ENCODE measurements around the gene COL4A2. TPM values are rescaled to one million over a fixed set of nuclear protein-coding genes. Genes with fewer than 3 reads are reported as not detected.

The COL4A2 gene
- total RNA-seq, 3 donors from 2014 or later (not counting 1 experiment from before 2014, with no cell fraction given), result not detected

DNA sequence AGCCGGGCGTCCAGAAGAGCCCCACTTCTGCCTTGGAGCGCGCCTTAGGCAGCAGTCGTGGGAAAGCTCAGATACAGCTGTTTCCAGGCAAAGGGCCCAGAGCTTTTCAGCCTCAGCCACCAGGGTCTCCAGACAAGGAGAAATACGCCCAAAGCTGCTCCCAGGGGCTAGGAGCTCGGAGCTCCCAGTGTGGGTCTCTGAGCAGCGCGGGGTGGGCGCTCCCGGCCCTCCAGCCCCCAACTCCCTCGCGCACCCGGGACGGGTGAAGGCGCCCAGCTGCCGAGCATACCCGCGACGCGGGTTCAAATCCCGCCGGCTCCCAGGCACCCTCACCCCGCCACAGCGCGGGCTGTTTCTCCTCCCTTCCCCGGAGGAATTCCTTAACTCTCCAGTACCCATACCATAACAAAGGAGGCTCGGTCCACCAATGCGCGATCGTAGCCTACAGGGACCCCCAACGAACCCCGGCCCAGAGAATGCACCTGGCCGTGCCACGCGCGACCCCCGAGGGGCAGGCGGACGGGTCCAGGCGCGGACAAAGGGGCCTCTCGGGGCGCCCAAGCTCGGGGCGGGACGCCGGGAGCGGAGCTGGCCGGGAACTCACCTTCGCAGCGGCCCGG lies 634 bp upstream of the COL4A2 start:
- no peak overlapping the region for H3K4me3 ChIP-seq (ENCODE audit: low read length)
- TF ChIP-seq, protein P1, sequence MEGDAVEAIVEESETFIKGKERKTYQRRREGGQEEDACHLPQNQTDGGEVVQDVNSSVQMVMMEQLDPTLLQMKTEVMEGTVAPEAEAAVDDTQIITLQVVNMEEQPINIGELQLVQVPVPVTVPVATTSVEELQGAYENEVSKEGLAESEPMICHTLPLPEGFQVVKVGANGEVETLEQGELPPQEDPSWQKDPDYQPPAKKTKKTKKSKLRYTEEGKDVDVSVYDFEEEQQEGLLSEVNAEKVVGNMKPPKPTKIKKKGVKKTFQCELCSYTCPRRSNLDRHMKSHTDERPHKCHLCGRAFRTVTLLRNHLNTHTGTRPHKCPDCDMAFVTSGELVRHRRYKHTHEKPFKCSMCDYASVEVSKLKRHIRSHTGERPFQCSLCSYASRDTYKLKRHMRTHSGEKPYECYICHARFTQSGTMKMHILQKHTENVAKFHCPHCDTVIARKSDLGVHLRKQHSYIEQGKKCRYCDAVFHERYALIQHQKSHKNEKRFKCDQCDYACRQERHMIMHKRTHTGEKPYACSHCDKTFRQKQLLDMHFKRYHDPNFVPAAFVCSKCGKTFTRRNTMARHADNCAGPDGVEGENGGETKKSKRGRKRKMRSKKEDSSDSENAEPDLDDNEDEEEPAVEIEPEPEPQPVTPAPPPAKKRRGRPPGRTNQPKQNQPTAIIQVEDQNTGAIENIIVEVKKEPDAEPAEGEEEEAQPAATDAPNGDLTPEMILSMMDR (IDR thresholded peaks at IDR 0.05), result no peak
- ATAC-seq (no peak), DNase-seq (no peak)
- Mint-ChIP-seq H3K9me3 (no peaks in the 10 kb centered on the region), H3K4me1 (no peaks in the 10 kb centered on the region), H3K27ac (no peak overlapping the region), H3K4me3 (no peak overlapping the region), H3K36me3 (peaks cover 7% of the 10 kb centered on the region), H3K27me3 (ENCODE audit: low read depth in 2 of 2) (peaks cover 47 to 76% of the 10 kb centered on the region in 2 donors)
- H3K4me1 ChIP-seq (ENCODE audit: control insufficient read depth, insufficient read depth, low read length), result no peaks in the 10 kb centered on the region
- intact Hi-C loops (cut with micrococcal nuclease), result no loop called here
- no peaks in the 10 kb centered on the region for H3K36me3 ChIP-seq (ENCODE audit: control insufficient read depth, insufficient read depth, low read length)
- no peaks in the 10 kb centered on the region for H3K9me3 ChIP-seq (ENCODE audit: control insufficient read depth, insufficient read depth, low read length)
- 3% methylated on average over 53 of the region's 53 CpGs for WGBS (ENCODE audit: insufficient coverage)
- H3K27me3 ChIP-seq (ENCODE audit: control insufficient read depth, insufficient read depth, low read length), result peaks cover 16% of the 10 kb centered on the region
- H3K27ac ChIP-seq (ENCODE audit: low read length), result no peak overlapping the region

DNA sequence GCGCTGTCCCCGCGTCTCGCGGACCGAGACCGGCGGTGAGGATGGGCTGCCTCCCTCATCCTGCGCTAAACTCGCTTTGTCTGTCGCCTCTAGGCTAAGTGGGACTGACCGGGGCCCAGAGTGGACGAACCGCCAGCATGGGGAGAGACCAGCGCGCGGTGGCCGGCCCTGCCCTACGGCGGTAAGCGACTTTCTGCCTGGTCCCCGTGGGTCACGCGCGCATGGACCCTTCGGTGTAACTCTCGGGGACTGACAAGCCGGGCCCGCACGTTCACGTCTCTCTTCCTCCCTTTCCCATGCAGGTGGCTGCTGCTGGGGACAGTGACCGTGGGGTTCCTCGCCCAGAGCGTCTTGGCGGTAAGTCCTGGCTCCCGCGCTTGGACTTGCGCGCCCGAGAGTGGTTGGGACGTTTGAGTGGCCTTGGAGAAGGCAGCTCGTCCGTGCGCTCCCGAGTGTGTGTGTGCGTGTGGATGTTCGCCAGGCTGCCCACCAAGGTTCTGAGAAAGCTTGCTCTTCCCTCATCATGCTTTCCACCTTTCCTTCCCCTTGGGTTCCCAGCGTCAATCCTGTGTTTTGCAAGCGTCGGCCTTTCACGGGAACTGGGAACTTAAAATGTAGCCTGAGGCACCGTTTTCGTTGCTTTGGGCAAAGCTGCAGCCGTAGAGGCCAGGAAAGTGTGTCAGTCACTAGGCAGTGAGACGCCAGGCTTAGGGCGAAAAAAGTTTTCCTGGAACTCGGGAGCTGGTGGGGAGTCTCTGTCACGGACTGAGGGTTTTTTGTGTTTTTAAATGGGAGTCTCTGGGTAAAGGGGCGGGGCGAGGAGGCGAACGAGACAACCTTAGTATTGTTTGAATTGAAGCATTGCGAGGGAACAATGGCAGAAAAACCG lies 927 bp downstream of the COL4A2 start:
- Mint-ChIP-seq H3K9me3 (no peaks in the 10 kb centered on the region), H3K36me3 (peaks cover 7% of the 10 kb centered on the region), H3K27me3 (ENCODE audit: low read depth in 2 of 2) (peaks cover 41 to 74% of the 10 kb centered on the region in 2 donors), H3K27ac (no peak overlapping the region), H3K4me1 (no peaks in the 10 kb centered on the region), H3K4me3 (no peak overlapping the region)
- Histone ChIP-seq H3K4me1 (ENCODE audit: control insufficient read depth, insufficient read depth, low read length) (no peaks in the 10 kb centered on the region), H3K36me3 (ENCODE audit: control insufficient read depth, insufficient read depth, low read length) (no peaks in the 10 kb centered on the region), H3K27me3 (ENCODE audit: control insufficient read depth, insufficient read depth, low read length) (peaks cover 16% of the 10 kb centered on the region), H3K4me3 (ENCODE audit: low read length) (no peak overlapping the region), H3K9me3 (ENCODE audit: control insufficient read depth, insufficient read depth, low read length) (no peaks in the 10 kb centered on the region), H3K27ac (ENCODE audit: low read length) (no peak overlapping the region)
- intact Hi-C loops (cut with micrococcal nuclease), result no loop called here
- ATAC-seq, result no peak
- WGBS (ENCODE audit: insufficient coverage), result 6% methylated on average over 64 of the region's 64 CpGs
- DNase-seq, result no peak
- TF ChIP-seq, protein P1 (IDR thresholded peaks at IDR 0.05), result no peak

GRCh38 chr13:110308656-110309359 lies 1.7 kb downstream of the COL4A2 start:
- H3K4me1 ChIP-seq (ENCODE audit: control insufficient read depth, insufficient read depth, low read length), result no peaks in the 10 kb centered on the region
- H3K27me3 ChIP-seq (ENCODE audit: control insufficient read depth, insufficient read depth, low read length), result peaks cover 16% of the 10 kb centered on the region
- no peak for DNase-seq
- no peak overlapping the region for H3K4me3 ChIP-seq (ENCODE audit: low read length)
- no peak overlapping the region for H3K4me3 Mint-ChIP-seq
- intact Hi-C loops (cut with micrococcal nuclease), result no loop called here
- H3K27ac Mint-ChIP-seq, result no peak overlapping the region
- no peaks in the 10 kb centered on the region for H3K9me3 Mint-ChIP-seq
- no peaks in the 10 kb centered on the region for H3K4me1 Mint-ChIP-seq
- no peaks in the 10 kb centered on the region for H3K9me3 ChIP-seq (ENCODE audit: control insufficient read depth, insufficient read depth, low read length)
- TF ChIP-seq, protein P1 (IDR thresholded peaks at IDR 0.05), result no peak
- no peak for ATAC-seq
- H3K27me3 Mint-ChIP-seq (ENCODE audit: low read depth in 2 of 2), result peaks cover 37 to 66% of the 10 kb centered on the region in 2 donors
- no peak overlapping the region for H3K27ac ChIP-seq (ENCODE audit: low read length)
- 10% methylated on average over 31 of the region's 31 CpGs for WGBS (ENCODE audit: insufficient coverage)
- H3K36me3 ChIP-seq (ENCODE audit: control insufficient read depth, insufficient read depth, low read length), result no peaks in the 10 kb centered on the region
- H3K36me3 Mint-ChIP-seq, result peaks cover 7% of the 10 kb centered on the region

Measured in natural killer cell (primary cell).